Activated T-helper 1 cell treated with anti-CD3 and anti-CD28 coated beads, Interleukin-2, amount 50 U/mL, for 16 hours (primary cell): ENCODE measurements around the gene CX3CL1.
"Not testable (repeated sequence)": the region's sequence is repeated elsewhere in the genome, so short reads cannot be mapped to it uniquely, and the experiment has no call there.

Source experiments
- DNase-seq, 2 donors: peaks; one replicate each; pipeline ENCODE4 v3.0.0-alpha.2; 2020; ENCODE audit warnings: low read depth in 1 of 2, low spot score in 1 of 2

CX3CL1 gene

GRCh38 chr16:57357330-57358085 is 14.8 kb upstream of the CX3CL1 start:
- DNase-seq: no peak

GRCh38 chr16:57358086-57358420 is 14.2 kb upstream of the CX3CL1 start:
- no peak for DNase-seq

GRCh38 chr16:57358527-57359095 is 13.7 kb upstream of the CX3CL1 start, which contains the start of gene CCL22:
Gene CCL22, plus strand, starts transcription at chr16:57358783. Its CDS starts 34 bp downstream, at chr16:57358817.
- no peak for DNase-seq

GRCh38 chr16:57360321-57360935 is 11.9 kb upstream of the CX3CL1 start:
- no peak for DNase-seq

GRCh38 chr16:57361404-57361803 is 10.9 kb upstream of the CX3CL1 start:
- no peak for DNase-seq

GRCh38 chr16:57364143-57364542 is 8.1 kb upstream of the CX3CL1 start:
- no peak for DNase-seq

- no peak for DNase-seq
Measured at GRCh38 chr16:57366544-57367040, 5.7 kb upstream of the CX3CL1 start.

GRCh38 chr16:57367116-57367752 is 5.1 kb upstream of the CX3CL1 start:
- no peak for DNase-seq

GRCh38 chr16:57371494-57372371 is 557 bp upstream of the CX3CL1 start:
- DNase-seq: no peak

GRCh38 chr16:57373117-57373947 is 1.0 kb downstream of the CX3CL1 start:
- DNase-seq: no peak

- DNase-seq: no peak
Measured at GRCh38 chr16:57374067-57374534, 1.8 kb downstream of the CX3CL1 start.

- not testable (repeated sequence) for DNase-seq
Measured at GRCh38 chr16:57374925-57375465, 2.7 kb downstream of the CX3CL1 start.

- DNase-seq: no peak
Measured at GRCh38 chr16:57376313-57376818, 4.1 kb downstream of the CX3CL1 start.

GRCh38 chr16:57377080-57377841 is 5.0 kb downstream of the CX3CL1 start:
- DNase-seq: no peak

GRCh38 chr16:57379579-57379978 is 7.3 kb downstream of the CX3CL1 start:
- DNase-seq: no peak

GRCh38 chr16:57380671-57381462 is 8.6 kb downstream of the CX3CL1 start:
- no peak for DNase-seq

GRCh38 chr16:57381791-57382534 is 9.7 kb downstream of the CX3CL1 start:
- no peak for DNase-seq
